IPS-15b (cell line): ENCODE measurements around the gene UST.

Experiments
- H3K27me3 ChIP-seq: one replicate; pipeline ENCODE4 v1.6.1; 2013; ENCODE audit warnings: low read length; ENCODE audit not compliant: control insufficient read depth, insufficient read depth
- H3K36me3 ChIP-seq: one replicate; pipeline ENCODE4 v1.6.1; 2013; ENCODE audit warnings: low read length; ENCODE audit not compliant: control insufficient read depth, insufficient read depth
- H3K4me1 ChIP-seq: one replicate; pipeline ENCODE4 v1.6.1; 2013; ENCODE audit warnings: mild to moderate bottlenecking, low read length; ENCODE audit not compliant: control insufficient read depth, insufficient read depth
- H3K4me3 ChIP-seq: one replicate; pipeline ENCODE4 v1.5.1; 2013; ENCODE audit warnings: low read depth, low read length
- H3K9ac ChIP-seq: one replicate; pipeline ENCODE4 v1.6.1; 2013; ENCODE audit warnings: low read depth, mild to moderate bottlenecking, low read length
- H3K9me3 ChIP-seq: one replicate; pipeline ENCODE4 v1.6.1; 2013; ENCODE audit warnings: mild to moderate bottlenecking, low read length; ENCODE audit not compliant: control insufficient read depth, insufficient read depth

The UST gene

GRCh38 chr6:149060985-149061760 is 314.3 kb downstream of the UST start:
- H3K27me3 ChIP-seq, result no peaks in the 10 kb centered on the region
- H3K9me3 ChIP-seq, result no peaks in the 10 kb centered on the region
- H3K9ac ChIP-seq, result no peak overlapping the region
- no peaks in the 10 kb centered on the region for H3K36me3 ChIP-seq
- H3K4me1 ChIP-seq, result peaks cover 5% of the 10 kb centered on the region
- no peak overlapping the region for H3K4me3 ChIP-seq

- Histone ChIP-seq H3K4me3 (no peak overlapping the region), H3K36me3 (no peaks in the 10 kb centered on the region), H3K4me1 (peaks cover 5% of the 10 kb centered on the region), H3K27me3 (no peaks in the 10 kb centered on the region), H3K9ac (no peak overlapping the region), H3K9me3 (no peaks in the 10 kb centered on the region)
These were observed 315.1 kb downstream of the UST start for GRCh38 chr6:149061930-149062329.

- Histone ChIP-seq H3K9me3 (no peaks in the 10 kb centered on the region), H3K4me3 (no peak overlapping the region), H3K36me3 (no peaks in the 10 kb centered on the region), H3K27me3 (no peaks in the 10 kb centered on the region), H3K4me1 (peaks cover 5% of the 10 kb centered on the region), H3K9ac (no peak overlapping the region)
These were observed 316.0 kb downstream of the UST start for GRCh38 chr6:149062653-149063348.

GRCh38 chr6:149063468-149063867 is 316.6 kb downstream of the UST start:
- Histone ChIP-seq H3K4me3 (no peak overlapping the region), H3K27me3 (no peaks in the 10 kb centered on the region), H3K9ac (no peak overlapping the region), H3K4me1 (peaks cover 5% of the 10 kb centered on the region), H3K9me3 (no peaks in the 10 kb centered on the region), H3K36me3 (no peaks in the 10 kb centered on the region)

DNA sequence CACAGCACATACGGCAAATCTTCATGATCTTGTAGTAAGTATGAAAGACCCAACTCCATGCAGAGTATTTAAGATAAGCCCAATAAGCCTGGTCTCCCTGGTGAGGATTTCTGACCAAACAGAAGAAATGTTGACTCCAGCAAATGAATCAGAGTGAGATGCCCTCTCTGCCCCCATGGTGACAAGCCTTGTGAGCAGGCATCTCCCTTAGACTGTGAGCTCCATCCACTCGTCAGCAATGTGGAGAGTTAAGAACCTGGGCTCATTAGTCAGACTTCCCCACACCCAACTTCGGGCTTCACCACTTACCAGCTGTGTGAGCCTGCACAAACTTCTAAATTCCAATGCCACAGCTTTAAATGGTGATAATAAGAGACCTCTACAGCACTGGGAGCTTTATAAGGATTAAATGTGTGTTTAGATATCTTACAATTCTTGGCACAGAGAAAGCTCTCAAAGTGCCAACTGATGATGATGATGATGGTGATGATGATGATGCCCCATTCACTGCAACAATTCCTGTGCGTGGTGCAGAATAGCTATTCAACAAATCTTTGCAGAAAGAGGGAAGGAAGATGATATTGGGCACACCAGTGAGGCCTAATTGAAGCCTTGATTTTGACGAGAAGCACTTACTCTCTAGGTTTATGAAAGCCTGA is 317.3 kb downstream of the UST start:
- Histone ChIP-seq H3K4me1 (peaks cover 5% of the 10 kb centered on the region), H3K36me3 (no peaks in the 10 kb centered on the region)

DNA sequence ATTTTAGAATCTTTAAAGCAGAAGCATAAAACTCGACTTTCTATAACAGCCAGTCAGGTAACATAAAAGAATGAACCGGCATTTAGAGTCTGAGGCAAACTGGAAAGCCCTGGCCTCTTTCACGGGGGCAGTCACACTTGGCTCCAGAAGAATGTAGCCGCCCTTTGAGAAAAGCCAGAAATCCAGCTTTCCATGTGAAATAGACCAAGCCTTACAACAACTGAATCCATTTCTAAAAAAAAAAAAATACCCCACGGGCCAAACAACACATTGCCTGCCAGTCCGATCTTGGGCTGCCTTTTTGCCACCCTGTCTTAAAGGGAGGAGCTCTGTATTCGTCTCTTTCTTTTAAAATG is 317.8 kb downstream of the UST start:
- peaks cover 2% of the 10 kb centered on the region for H3K4me1 ChIP-seq
- H3K36me3 ChIP-seq, result no peaks in the 10 kb centered on the region
- no peak overlapping the region for H3K9ac ChIP-seq
- H3K27me3 ChIP-seq, result no peaks in the 10 kb centered on the region
- no peak overlapping the region for H3K4me3 ChIP-seq
- no peaks in the 10 kb centered on the region for H3K9me3 ChIP-seq

More for the DNA sequence above, 317.3 kb downstream of the UST start:
- Histone ChIP-seq H3K9ac (no peak overlapping the region), H3K9me3 (no peaks in the 10 kb centered on the region), H3K4me3 (no peak overlapping the region), H3K27me3 (no peaks in the 10 kb centered on the region)

DNA sequence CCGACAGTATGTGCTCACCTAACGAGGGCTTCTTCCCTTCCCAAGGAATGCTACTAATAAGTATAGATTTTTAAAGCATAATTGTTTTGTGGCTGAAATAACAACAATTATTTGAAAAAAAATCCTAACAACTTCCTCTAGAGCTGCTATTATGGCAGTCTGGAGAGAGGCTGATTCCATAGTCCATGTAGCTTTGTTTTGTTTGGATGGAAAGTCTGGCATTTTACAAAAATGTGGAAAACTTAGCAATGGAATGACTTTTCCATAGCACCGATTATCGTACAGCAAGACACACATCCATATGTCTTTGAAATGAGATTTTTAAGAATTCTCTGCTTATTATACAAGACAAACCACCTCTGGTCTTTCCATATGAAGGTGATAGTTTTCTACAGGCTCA is 318.3 kb downstream of the UST start:
- Histone ChIP-seq H3K27me3 (no peaks in the 10 kb centered on the region), H3K4me1 (no peaks in the 10 kb centered on the region), H3K9me3 (no peaks in the 10 kb centered on the region), H3K36me3 (no peaks in the 10 kb centered on the region), H3K4me3 (no peak overlapping the region), H3K9ac (no peak overlapping the region)

GRCh38 chr6:149065658-149066556 is 319.1 kb downstream of the UST start:
- Histone ChIP-seq H3K9ac (no peak overlapping the region), H3K4me3 (no peak overlapping the region), H3K4me1 (no peaks in the 10 kb centered on the region), H3K9me3 (no peaks in the 10 kb centered on the region), H3K36me3 (no peaks in the 10 kb centered on the region), H3K27me3 (no peaks in the 10 kb centered on the region)

- no peaks in the 10 kb centered on the region for H3K9me3 ChIP-seq
- H3K9ac ChIP-seq, result no peak overlapping the region
- no peaks in the 10 kb centered on the region for H3K36me3 ChIP-seq
- no peaks in the 10 kb centered on the region for H3K4me1 ChIP-seq
- H3K27me3 ChIP-seq, result no peaks in the 10 kb centered on the region
- H3K4me3 ChIP-seq, result no peak overlapping the region
These were observed 325.2 kb downstream of the UST start for GRCh38 chr6:149071997-149072396.

DNA sequence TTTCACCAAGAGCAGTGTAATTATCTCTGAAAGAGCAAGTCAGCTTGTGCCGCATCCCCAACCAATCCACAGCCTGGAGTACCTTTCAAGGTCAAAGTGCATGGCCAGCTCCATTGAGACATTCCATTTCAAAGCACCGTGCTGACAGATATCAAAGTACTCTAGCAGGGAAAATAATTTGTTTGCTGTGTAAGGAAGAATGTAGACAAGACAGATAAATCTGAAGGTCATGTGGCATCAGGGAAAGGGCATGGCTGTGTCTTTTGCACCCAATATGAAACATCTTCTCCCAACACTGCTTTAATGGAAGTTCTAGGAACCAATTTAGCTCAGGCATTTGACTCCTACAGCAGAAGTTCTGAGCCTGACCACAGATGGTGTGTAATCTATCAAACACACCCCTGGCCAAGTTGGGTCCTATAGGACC is 328.0 kb downstream of the UST start:
- Histone ChIP-seq H3K4me3 (no peak overlapping the region), H3K36me3 (no peaks in the 10 kb centered on the region), H3K4me1 (peaks cover 3% of the 10 kb centered on the region), H3K27me3 (no peaks in the 10 kb centered on the region), H3K9me3 (no peaks in the 10 kb centered on the region), H3K9ac (no peak overlapping the region)

GRCh38 chr6:149075616-149076354 is 329.0 kb downstream of the UST start:
- Histone ChIP-seq H3K4me1 (peaks cover 7% of the 10 kb centered on the region), H3K36me3 (no peaks in the 10 kb centered on the region), H3K9ac (no peak overlapping the region), H3K4me3 (no peak overlapping the region), H3K27me3 (no peaks in the 10 kb centered on the region), H3K9me3 (no peaks in the 10 kb centered on the region)
